Keratinocyte (primary cell): ENCODE results near the gene TEX51. TPM values are rescaled to one million over a fixed set of nuclear protein-coding genes. Genes with fewer than 3 reads are reported as not detected.

Experiments
- DNase-seq: peaks from one replicate; pipeline ENCODE4 v3.0.0-alpha.2; 2011; ENCODE audit warnings: low read depth, missing footprints, low spot score
- FAIRE-seq: peaks from 2 replicates; lab custom pipeline; 2011; peaks lifted over from hg19 to GRCh38; lab: Jason Lieb, UNC
- H2AFZ ChIP-seq: 2 replicates; pipeline ENCODE4 v1.6.0; 2012; ENCODE audit warnings: low read length, control low read depth, inconsistent platforms; ENCODE audit not compliant: control insufficient read depth
- H3K27ac ChIP-seq: 2 replicates; pipeline ENCODE4 v1.5.1; 2011; ENCODE audit warnings: low read length; ENCODE audit not compliant: control insufficient read depth, insufficient read depth
- H3K27me3 ChIP-seq: 3 replicates; pipeline ENCODE4 v1.6.0; 2011; ENCODE audit warnings: low read length; ENCODE audit not compliant: control insufficient read depth, insufficient read depth; ENCODE audit errors: extremely low read depth
- H3K36me3 ChIP-seq, 2 experiments: 2 replicates in 1 of 2; 3 replicates in 1 of 2; pipeline ENCODE4 v1.5.1; 2011; ENCODE audit warnings: low read length in 2 of 2, mild to moderate bottlenecking in 1 of 2; ENCODE audit not compliant: control insufficient read depth in 2 of 2, insufficient read depth in 2 of 2; ENCODE audit errors: extremely low read depth in 1 of 2
- H3K4me1 ChIP-seq: 3 replicates; pipeline ENCODE4 v1.5.1; 2011; ENCODE audit warnings: low read length; ENCODE audit not compliant: control insufficient read depth, insufficient read depth; ENCODE audit errors: extremely low read depth
- H3K4me2 ChIP-seq: 3 replicates; pipeline ENCODE4 v1.6.0; 2011; ENCODE audit warnings: low read depth, low read length; ENCODE audit not compliant: control insufficient read depth, insufficient read depth; ENCODE audit errors: extremely low read depth
- H3K4me3 ChIP-seq, 3 experiments: fragments of 200-600 bp in 1 of 3; sonication (generic) in 1 of 3; 2 replicates in 2 of 3; 3 replicates in 1 of 3; pipeline ENCODE4 v1.5.1; 2011 to 2016; ENCODE audit warnings: low read length in 3 of 3, mild to moderate bottlenecking in 3 of 3, control low read depth in 2 of 3, inconsistent platforms in 1 of 3, low read depth in 1 of 3, mixed read lengths in 1 of 3, mixed run types in 1 of 3, moderate library complexity in 1 of 3; ENCODE audit not compliant: control insufficient read depth in 2 of 3, insufficient read depth in 2 of 3; ENCODE audit errors: extremely low read depth in 1 of 3
- H3K79me2 ChIP-seq: 2 replicates; pipeline ENCODE4 v1.6.0; 2012; ENCODE audit warnings: low read length; ENCODE audit not compliant: control insufficient read depth, insufficient read depth
- H3K9ac ChIP-seq: 3 replicates; pipeline ENCODE4 v1.6.0; 2011; ENCODE audit warnings: low read length; ENCODE audit not compliant: control insufficient read depth, insufficient read depth; ENCODE audit errors: extremely low read depth
- H3K9me1 ChIP-seq: 3 replicates; pipeline ENCODE4 v1.6.0; 2011; ENCODE audit warnings: low read length; ENCODE audit not compliant: control insufficient read depth, insufficient read depth; ENCODE audit errors: extremely low read depth
- H3K9me3 ChIP-seq: 2 replicates; pipeline ENCODE4 v1.5.1; 2012; ENCODE audit warnings: low read depth, low read length; ENCODE audit not compliant: control insufficient read depth
- H4K20me1 ChIP-seq: 3 replicates; pipeline ENCODE4 v1.6.0; 2011; ENCODE audit warnings: low read length; ENCODE audit not compliant: control insufficient read depth, insufficient read depth; ENCODE audit errors: extremely low read depth
- CTCF ChIP-seq, 3 experiments: IDR thresholded peaks in 1 of 3; conservative IDR thresholded peaks in 1 of 3; optimal IDR thresholded peaks in 1 of 3; 2 replicates in 2 of 3; 3 replicates in 1 of 3; pipeline versions ENCODE3 to v1.5.1; 2011; ENCODE audit warnings: low read length in 3 of 3, mild to moderate bottlenecking in 3 of 3, moderate library complexity in 2 of 3, control low read depth in 1 of 3, inconsistent platforms in 1 of 3; ENCODE audit not compliant: insufficient read depth in 2 of 3; ENCODE audit errors: extremely low read depth in 1 of 3
- EZH2 ChIP-seq: IDR thresholded peaks from one replicate; pipeline ENCODE4 v1.6.1; 2012; ENCODE audit warnings: inconsistent platforms, mild to moderate bottlenecking, low read length, moderate library complexity
- dilution Hi-C: fragments of 300-500 bp; cut with MboI; formaldehyde crosslinking; loops from one replicate; pipeline ENCODE4 v1.7.0; 2020; ENCODE audit warnings: low sequenced_read_pairs; ENCODE audit not compliant: extremely low pct_ligation_motif_present
- polyA plus RNA-seq, 5 experiments: library from polyadenylated mRNA; depleted of rRNA in 3 of 5; stranded (reverse) in 3 of 5; stranded (forward) in 1 of 5; unstranded in 1 of 5; fragments of >200 nt; gene quantifications; 1 replicate in 1 of 5; 2 replicates in 3 of 5; 3 replicates in 1 of 5; pipeline versions ENCODE4 v1.2.1 to v1.2.3, GENCODE V29; 2011 to 2012; ENCODE audit warnings: missing spikeins in 2 of 5, low read depth in 1 of 5, low replicate concordance in 1 of 5

The TEX51 gene
- polyA plus RNA-seq, 1 donor (not counting 4 experiments of a cell fraction or from before 2014, with no cell fraction given) = not detected

GRCh38 chr2:126899616-126900185 is 1.0 kb downstream of the TEX51 start:
- H3K9me3 ChIP-seq = peaks cover 5% of the 10 kb centered on the region
- no peak overlapping the region for H3K4me3 ChIP-seq
- no peak overlapping the region for H3K9ac ChIP-seq
- no peaks in the 10 kb centered on the region for H3K79me2 ChIP-seq
- H4K20me1 ChIP-seq = no peaks in the 10 kb centered on the region
- no peaks in the 10 kb centered on the region for H3K36me3 ChIP-seq
- TF ChIP-seq EZH2 (no peak), CTCF (optimal IDR thresholded peaks at IDR 0.05 in 1 of 3, IDR thresholded peaks at IDR 0.05 in 1 of 3, conservative IDR thresholded peaks at IDR 0.05 in 1 of 3; ENCODE audit: extremely low read depth in 1 of 3, insufficient read depth in 2 of 3, low read length in 3 of 3) (no peak)
- no peaks in the 10 kb centered on the region for H3K9me1 ChIP-seq
- no peaks in the 10 kb centered on the region for H3K27me3 ChIP-seq
- no peak overlapping the region for H3K4me2 ChIP-seq
- H3K4me1 ChIP-seq = no peaks in the 10 kb centered on the region
- dilution Hi-C loops = no loop called here
- DNase-seq (no peak), FAIRE-seq (no peak)
- no peak overlapping the region for H2AFZ ChIP-seq
- H3K27ac ChIP-seq = no peak overlapping the region

GRCh38 chr2:126900646-126901319 is 2.1 kb downstream of the TEX51 start:
- no peaks in the 10 kb centered on the region for H3K27me3 ChIP-seq
- TF ChIP-seq EZH2 (no peak), CTCF (optimal IDR thresholded peaks at IDR 0.05 in 1 of 3, IDR thresholded peaks at IDR 0.05 in 1 of 3, conservative IDR thresholded peaks at IDR 0.05 in 1 of 3; ENCODE audit: extremely low read depth in 1 of 3, insufficient read depth in 2 of 3, low read length in 3 of 3) (no peak)
- peaks cover 5% of the 10 kb centered on the region for H3K9me3 ChIP-seq
- H2AFZ ChIP-seq = no peak overlapping the region
- no peak overlapping the region for H3K4me3 ChIP-seq
- H3K4me2 ChIP-seq = no peak overlapping the region
- H3K36me3 ChIP-seq = no peaks in the 10 kb centered on the region
- H3K9me1 ChIP-seq = no peaks in the 10 kb centered on the region
- dilution Hi-C loops = no loop called here
- DNase-seq = no peak
- H3K79me2 ChIP-seq = no peaks in the 10 kb centered on the region
- no peak for FAIRE-seq
- no peak overlapping the region for H3K27ac ChIP-seq
- no peaks in the 10 kb centered on the region for H4K20me1 ChIP-seq
- H3K4me1 ChIP-seq = no peaks in the 10 kb centered on the region
- H3K9ac ChIP-seq = no peak overlapping the region
